Measurements from ENCODE around the gene PDE6G. TPM values are rescaled to one million over a fixed set of nuclear protein-coding genes. Genes with fewer than 3 reads are reported as not detected.

PDE6G gene
- total and polyA plus RNA-seq, 2 of the 8 experiments (the other 6 are each of a cell fraction or from before 2014, with no cell fraction given) = 5.8 to 12.9 TPM

DNA sequence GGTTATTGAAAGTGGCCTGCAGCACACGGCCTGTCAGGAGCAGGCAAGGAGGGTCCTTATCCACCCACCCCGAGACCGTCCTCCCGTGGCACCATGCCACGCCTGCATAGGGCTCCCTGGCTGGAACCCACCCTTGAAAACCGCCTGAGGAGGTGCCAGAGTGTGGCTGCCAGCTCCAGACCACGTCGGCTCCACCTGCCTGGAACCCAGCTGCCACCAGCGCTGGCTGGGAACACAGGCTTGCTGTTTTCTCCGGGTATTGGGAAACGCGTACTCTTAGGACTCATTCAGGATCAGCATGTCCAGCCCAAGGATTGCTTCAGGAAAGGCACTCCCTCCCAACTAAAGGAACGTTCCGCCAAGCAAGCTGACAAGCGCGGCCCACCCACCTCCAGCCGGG, 20.6 kb upstream of the PDE6G start:
- no peak for DNase-seq (ENCODE audit: low read depth in 1 of 2, low spot score in 2 of 2)

More for the DNA sequence above, 20.6 kb upstream of the PDE6G start:
- Histone ChIP-seq H3K27ac (ENCODE audit: low read depth, low read length) (no peak overlapping the region), H2BK120ac (replicated peaks; ENCODE audit: low read depth, low read length) (no peak overlapping the region), H4K5ac (ENCODE audit: insufficient read length, low read depth, low read length) (no peak overlapping the region), H2AK5ac (ENCODE audit: low read depth, low read length) (no peak overlapping the region), H3K27me3 (replicated peaks in 1 of 4; ENCODE audit: control insufficient read depth in 3 of 4, extremely low read depth in 1 of 4, insufficient read depth in 3 of 4, low read length in 3 of 4) (no peaks in the 10 kb centered on the region; a peak in 1 of 7 replicates), H4K20me1 (replicated peaks in 1 of 2; ENCODE audit: control insufficient read depth in 1 of 2, insufficient read depth in 2 of 2, low read length in 2 of 2) (peaks cover 5 to 22% of the 10 kb centered on the region in 2 experiments), H2BK12ac (ENCODE audit: low read depth, low read length) (no peak overlapping the region), H4K91ac (replicated peaks; ENCODE audit: insufficient read length, low read length) (no peak overlapping the region), H3K4ac (replicated peaks; ENCODE audit: insufficient read length, low read depth, low read length) (no peak overlapping the region), H3K4me2 (ENCODE audit: insufficient read depth in 1 of 2, low read depth in 2 of 2, low read length in 2 of 2) (no peak overlapping the region), H3K4me1 (replicated peaks in 1 of 4; ENCODE audit: control insufficient read depth in 3 of 4, insufficient read depth in 4 of 4, low read length in 3 of 4) (no peaks in the 10 kb centered on the region), H3K36me3 (ENCODE audit: control insufficient read depth in 2 of 4, insufficient read depth in 4 of 4, low read length in 3 of 4) (peaks cover 10 to 25% (median 22%) of the 10 kb centered on the region in 4 experiments), H3K79me2 (ENCODE audit: control insufficient read depth in 1 of 2, insufficient read depth in 2 of 2, low read length in 2 of 2) (peaks cover 0 to 3% of the 10 kb centered on the region in 2 experiments; a peak in 1 of 4 replicates), H3K14ac (ENCODE audit: insufficient read length) (no peak overlapping the region), H3K18ac (ENCODE audit: extremely low read depth, low read length) (no peak overlapping the region), H3K56ac (replicated peaks; ENCODE audit: insufficient read length, low read depth, low read length) (no peak overlapping the region), H3K23ac (ENCODE audit: insufficient read length) (no peak overlapping the region), H2BK5ac (ENCODE audit: low read depth, low read length) (no peak overlapping the region), H3K9ac (replicated peaks in 1 of 4; ENCODE audit: extremely low read depth in 1 of 4, low read depth in 3 of 4, low read length in 3 of 4) (no peak overlapping the region), H3K79me1 (ENCODE audit: low read depth, low read length) (no peaks in the 10 kb centered on the region; the same call in 1 of the 2 replicates), H3K4me3 (ENCODE audit: extremely low read depth in 1 of 4, insufficient read depth in 2 of 4, low read depth in 3 of 4, low read length in 4 of 4) (no peak overlapping the region), H2BK20ac (ENCODE audit: low read length) (no peak overlapping the region), H4K8ac (ENCODE audit: extremely low read depth, insufficient read depth, low read length) (no peak overlapping the region), H2BK15ac (ENCODE audit: low read length) (no peak overlapping the region), H2AFZ (ENCODE audit: low read length) (no peak overlapping the region), H3K23me2 (ENCODE audit: low read depth, low read length) (no peaks in the 10 kb centered on the region), H3K9me3 (ENCODE audit: insufficient read depth in 2 of 2, low read depth in 1 of 2, low read length in 1 of 2) (no peaks in the 10 kb centered on the region)
- no peak for TF ChIP-seq CTBP2 (IDR thresholded peaks at IDR 0.05; ENCODE audit: borderline replicate concordance, insufficient read depth, insufficient read length, low read length)
- TF ChIP-seq EGR1 (IDR thresholded peaks at IDR 0.05; ENCODE audit: borderline replicate concordance, low read depth, low read length) = no peak
- no peak for TF ChIP-seq ASH2L (IDR thresholded peaks at IDR 0.05; ENCODE audit: low read length)
- TF ChIP-seq POLR2A (IDR thresholded peaks at IDR 0.05; ENCODE audit: control extremely low read depth in 1 of 2, low read depth in 2 of 2, low read length in 2 of 2) = peak in 1 of 2 experiments; percentile 23; a peak in 2 of 3 replicates
- no peak for TF ChIP-seq SIN3A (conservative IDR thresholded peaks at IDR 0.05 in 1 of 2, IDR thresholded peaks at IDR 0.05 in 1 of 2; ENCODE audit: low read depth in 1 of 2, low read length in 2 of 2)
- TF ChIP-seq HDAC6 (IDR thresholded peaks at IDR 0.05; ENCODE audit: low read depth, low read length) = no peak
- 98% methylated on average over 17 of the region's 17 CpGs; no CpG with 5 or more reads in 1 of the 2 experiments for WGBS, 2 experiments (ENCODE audit: extremely low coverage in 1 of 2, insufficient coverage in 1 of 2, insufficient read length in 1 of 2, insufficient replicate concordance in 2 of 2, low coverage in 1 of 2, low lambda C conversion rate in 2 of 2, missing lambda C conversion rate in 1 of 2)
- POLR2A ChIA-PET (ENCODE audit: partially characterized antibody) = interaction anchor here (0.9 to 28.4 kb wide), 6 partner anchors 8 to 32 kb away, joined by 3 to 436 read pairs (median 4); partner anchors contain the start of genes MRPL12 and SLC25A10
- no peak for FAIRE-seq
- CTCF ChIA-PET (ENCODE audit: partially characterized antibody) = interaction anchor here (0.8 to 4.9 kb wide), 4 partner anchors 8 to 37 kb away, joined by 3 to 20 read pairs (median 13); no protein-coding TSS in a partner anchor

Measured in H1 (cell line).